Umbilical cord (tissue), 2 donors: ENCODE results near the gene TICAM2. TPM values are rescaled to one million over a fixed set of nuclear protein-coding genes. Genes with fewer than 3 reads are reported as not detected.
"Not testable (repeated sequence)": the region's sequence is repeated elsewhere in the genome, so short reads cannot be mapped to it uniquely, and the experiment has no call there.

Experiments used
- DNase-seq: peaks from one replicate; pipeline ENCODE4 v3.0.0-alpha.2; 2015; ENCODE audit warnings: low spot score
- total RNA-seq: library from RNA; depleted of rRNA; stranded (reverse); fragments of >200 nt; gene quantifications from one replicate; pipeline ENCODE4 v1.2.3, GENCODE V29; 2014; ENCODE audit warnings: low replicate concordance; ENCODE audit not compliant: insufficient read depth

TICAM2 gene
- 3.1 TPM for total RNA-seq

DNA sequence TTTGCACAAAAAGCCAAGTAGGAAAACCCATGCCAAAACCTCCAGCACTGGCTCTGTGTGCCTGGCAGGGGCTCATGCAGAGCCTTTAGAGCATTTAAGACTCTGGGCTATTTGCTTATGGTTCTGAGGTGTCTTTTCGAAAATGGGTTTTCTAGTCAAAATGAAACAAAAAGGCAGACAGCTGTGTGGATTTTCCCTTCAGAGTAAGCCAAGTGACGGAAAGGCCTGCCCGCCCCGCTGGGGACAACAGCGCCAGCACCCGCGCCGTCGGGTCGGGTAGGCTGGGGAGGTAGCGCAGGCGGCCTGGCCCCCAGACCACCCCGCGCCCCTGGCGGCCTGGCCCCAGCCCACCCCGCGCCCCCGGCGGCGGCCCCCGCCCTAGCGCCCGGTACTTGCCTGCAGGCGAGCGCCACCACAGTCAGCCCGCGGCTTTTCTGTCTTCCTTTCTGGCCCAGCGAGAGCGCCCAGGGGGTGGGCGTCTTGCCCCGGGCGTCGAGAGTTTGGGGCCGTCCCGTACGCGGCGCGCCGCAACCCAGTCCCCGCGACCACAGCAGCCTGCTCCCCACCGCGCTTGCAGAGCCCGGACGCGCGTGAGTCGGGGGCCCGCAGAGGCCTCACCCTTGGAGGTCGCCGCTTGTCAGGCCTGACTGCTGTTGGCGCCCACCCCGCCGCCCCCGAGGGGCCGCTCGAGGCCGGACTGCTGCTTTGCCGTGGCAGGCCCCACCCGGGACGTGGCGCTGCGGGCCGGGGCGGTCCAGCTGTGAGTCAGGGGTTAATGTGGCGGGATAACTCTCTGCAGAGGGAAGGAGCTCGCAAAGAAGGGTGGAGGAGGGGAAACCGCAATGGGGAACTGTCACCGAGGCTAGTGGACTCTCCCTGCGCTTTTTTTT lies at the start of gene TICAM2:
Gene TICAM2, minus strand, starts transcription at position 779 of the 890 bp plus-strand sequence. CDS start 21,223 bp downstream, outside the sequence.
- DNase-seq = peak; percentile 80

GRCh38 chr5:115649541-115649940 lies 47.3 kb upstream of the TICAM2 start:
- DNase-seq = no peak

GRCh38 chr5:115648056-115648455 lies 45.8 kb upstream of the TICAM2 start:
- DNase-seq = no peak

- not testable (repeated sequence) for DNase-seq
These were observed 43.1 kb upstream of the TICAM2 start for GRCh38 chr5:115645386-115645785.

GRCh38 chr5:115644046-115644445 lies 41.8 kb upstream of the TICAM2 start:
- DNase-seq = no peak

DNA sequence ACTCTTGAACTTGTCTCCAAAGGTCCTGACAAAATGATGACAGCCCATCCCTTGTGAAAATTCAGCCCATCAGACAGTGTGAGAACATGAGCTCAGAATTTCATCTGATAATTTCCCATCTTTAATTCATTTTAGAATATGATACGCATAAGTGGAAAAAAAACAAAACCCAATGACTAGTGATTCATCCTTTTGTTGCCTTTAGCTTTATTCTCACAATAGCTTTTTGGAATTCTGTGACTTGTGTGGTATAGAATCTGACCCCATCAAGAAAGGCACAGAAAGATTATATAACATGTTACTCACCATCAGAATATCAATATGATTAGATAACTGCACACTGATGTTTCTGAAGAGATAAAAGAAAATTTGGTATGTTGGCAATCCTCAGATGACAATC lies 39.7 kb upstream of the TICAM2 start:
- DNase-seq = no peak

DNA sequence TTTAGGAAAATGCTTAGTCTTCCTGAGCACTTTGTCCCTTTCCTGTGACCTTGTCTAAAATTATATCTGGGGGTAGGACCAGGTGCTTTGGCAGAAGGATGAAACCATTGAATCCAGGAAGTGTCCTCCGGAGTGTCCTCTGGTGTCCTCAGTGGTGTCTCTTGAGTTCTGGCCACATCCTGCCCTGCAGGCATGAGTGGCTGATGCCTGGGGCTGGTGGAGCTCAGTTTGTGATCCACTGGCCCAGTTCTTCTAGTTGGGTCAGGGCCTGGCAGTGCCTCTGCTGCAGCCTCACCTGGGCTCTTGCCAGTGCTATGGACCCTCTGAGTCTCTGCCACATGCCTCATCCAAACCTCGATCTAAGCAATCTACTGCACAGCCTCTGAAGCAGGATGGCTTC lies 38.0 kb upstream of the TICAM2 start:
- DNase-seq = no peak

DNA sequence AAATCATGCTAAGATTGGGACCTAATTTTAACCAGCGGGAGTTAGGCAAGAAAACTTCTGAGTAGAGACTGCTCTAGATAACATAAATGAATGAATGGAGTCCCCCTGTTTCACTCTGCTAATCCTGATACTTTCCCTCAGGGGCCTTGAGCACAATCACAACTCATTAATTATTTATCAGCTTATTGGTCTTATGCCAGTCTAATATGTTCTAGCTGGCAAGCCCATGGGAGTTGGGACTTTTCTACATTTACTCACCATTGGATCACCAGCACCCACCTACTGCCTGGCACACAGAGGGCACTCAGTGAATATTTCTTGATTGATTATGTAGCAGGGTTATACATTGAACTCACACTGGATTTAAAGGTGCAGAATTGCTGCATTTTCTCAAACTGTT lies 37.1 kb upstream of the TICAM2 start:
- DNase-seq = no peak

DNA sequence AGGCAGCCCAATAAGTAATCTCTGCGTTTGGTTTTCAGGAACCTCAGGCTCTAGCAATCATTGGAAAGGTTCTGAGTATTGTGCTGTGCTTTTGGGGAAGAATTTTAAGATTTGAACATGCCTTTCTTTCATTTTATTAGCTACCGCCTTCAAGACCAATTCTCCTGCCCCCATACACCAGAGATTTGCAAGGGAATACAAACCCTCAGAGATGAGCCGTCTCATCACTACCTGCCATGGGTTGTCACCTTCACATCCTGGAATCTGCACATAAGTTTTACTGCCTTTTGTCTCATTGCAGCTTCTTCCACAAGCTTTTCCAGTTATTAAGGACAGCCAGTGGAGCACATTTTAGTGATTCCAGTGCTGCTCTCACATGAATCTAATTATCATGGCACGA lies 35.2 kb upstream of the TICAM2 start:
- no peak for DNase-seq

DNA sequence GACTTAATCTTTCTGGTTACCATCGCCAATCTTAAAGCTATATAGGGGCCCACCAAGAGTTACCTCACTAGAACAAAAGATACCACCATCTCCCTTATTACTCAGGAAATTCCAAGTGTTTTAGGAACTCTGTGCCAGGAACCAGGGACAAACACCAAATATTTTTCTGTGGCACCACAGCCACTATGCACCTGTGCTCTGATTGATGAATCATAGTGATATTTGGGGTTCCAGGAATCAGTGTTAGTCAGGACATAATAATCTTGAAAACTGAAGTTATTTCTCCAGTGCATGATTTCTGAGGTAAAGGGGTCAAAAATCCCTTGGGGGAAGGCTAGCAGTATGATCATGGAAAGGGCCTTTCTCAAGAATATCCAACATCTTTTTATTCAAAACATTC lies 33.7 kb upstream of the TICAM2 start:
- DNase-seq = no peak

DNA sequence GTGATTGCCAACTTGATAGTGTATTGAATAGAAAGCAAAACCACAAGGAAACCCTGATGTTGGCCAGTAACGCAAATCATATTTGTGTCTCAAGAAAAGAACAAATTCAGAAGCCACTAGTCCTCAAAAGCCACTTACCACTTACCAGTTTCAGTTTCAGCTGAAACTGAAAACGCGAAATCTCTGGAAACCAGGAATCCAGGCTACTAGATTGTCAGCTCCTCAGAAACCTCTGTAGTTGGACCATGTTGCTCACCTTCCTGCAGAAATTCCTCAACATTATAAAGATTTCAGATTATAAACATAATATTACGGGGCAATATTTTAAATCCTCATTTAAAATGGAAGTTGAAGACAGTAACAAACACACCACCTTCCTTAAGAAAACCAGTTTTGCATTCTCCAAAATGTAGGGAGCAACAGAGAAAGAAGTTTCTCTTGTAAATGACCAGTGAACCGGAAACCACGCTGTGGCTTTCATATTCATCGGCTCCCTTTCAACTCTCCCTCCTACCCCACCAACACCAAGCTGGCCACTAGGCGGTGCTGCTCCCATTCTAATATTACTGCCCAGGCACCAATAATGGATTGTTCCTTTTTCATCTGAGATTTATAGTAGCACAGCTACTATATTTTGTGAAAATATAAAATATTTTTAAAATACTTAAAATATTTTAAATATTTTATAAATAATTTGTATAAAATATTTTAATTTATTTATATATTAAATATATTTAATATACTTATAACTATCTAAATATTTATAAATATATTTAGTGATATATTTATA lies 32.3 kb upstream of the TICAM2 start:
- peak; percentile 88 for DNase-seq

- no peak for DNase-seq
These were observed 27.6 kb upstream of the TICAM2 start for GRCh38 chr5:115629903-115630302.

- DNase-seq = peak; percentile 27
These were observed 25.1 kb upstream of the TICAM2 start for GRCh38 chr5:115627295-115627865.

- DNase-seq = no peak
These were observed 24.2 kb upstream of the TICAM2 start for GRCh38 chr5:115626445-115626823.

DNA sequence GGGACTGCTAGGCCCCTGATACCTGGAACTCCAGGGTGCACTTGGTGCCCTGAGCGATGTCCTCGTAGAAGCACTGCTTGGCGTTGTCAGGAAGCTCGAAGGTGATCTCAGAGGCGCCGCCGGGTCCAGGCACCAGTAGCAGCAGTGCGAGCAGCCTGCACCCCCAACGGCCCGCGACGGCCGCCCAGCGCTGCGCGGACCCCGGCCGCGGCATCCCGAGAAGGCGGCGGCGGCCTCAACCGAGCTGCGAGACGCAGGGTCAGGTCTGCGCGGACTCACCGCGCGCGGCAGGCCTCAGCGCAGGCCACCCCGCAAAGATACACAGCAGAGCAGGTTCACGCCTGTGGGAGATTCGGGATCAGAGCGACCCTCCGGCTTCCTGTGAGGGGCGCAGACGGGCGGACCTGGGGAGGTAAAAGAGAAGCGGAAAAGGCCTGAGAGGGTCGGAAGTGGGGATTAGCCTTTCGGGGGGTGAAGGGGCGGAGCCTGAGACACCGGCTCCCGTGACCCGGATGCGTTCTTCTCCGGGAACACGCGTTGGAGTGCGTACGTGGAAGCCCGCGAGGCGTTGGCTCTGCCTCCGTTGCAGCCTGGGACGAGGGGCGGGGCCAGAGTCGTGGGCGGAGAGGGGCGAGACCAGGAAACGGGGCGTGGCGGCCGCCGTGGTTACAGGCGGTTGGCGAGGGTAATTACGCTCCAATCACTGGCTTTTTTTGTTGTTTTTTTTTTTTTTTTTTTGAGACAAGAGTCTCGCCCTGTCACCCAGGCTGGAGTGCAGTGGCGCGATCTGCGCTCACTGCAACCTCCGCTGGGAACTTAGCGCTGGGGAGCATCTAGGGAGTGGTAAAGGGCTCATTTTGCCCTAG lies 23.5 kb upstream of the TICAM2 start, which contains the start of gene TMED7:
Gene TMED7, minus strand, starts transcription at position 458 of the 866 bp plus-strand sequence. Its CDS starts 244 bp downstream, at position 214.
- DNase-seq = peak; percentile 99

- DNase-seq = no peak
These were observed 22.7 kb upstream of the TICAM2 start for GRCh38 chr5:115624994-115625393.

- no peak for DNase-seq
These were observed 21.4 kb upstream of the TICAM2 start for GRCh38 chr5:115623658-115624057.

GRCh38 chr5:115621365-115621900 lies 19.2 kb upstream of the TICAM2 start:
- no peak for DNase-seq

GRCh38 chr5:115616892-115617291 lies 14.6 kb upstream of the TICAM2 start:
- no peak for DNase-seq

GRCh38 chr5:115616472-115616871 lies 14.2 kb upstream of the TICAM2 start:
- no peak for DNase-seq

DNA sequence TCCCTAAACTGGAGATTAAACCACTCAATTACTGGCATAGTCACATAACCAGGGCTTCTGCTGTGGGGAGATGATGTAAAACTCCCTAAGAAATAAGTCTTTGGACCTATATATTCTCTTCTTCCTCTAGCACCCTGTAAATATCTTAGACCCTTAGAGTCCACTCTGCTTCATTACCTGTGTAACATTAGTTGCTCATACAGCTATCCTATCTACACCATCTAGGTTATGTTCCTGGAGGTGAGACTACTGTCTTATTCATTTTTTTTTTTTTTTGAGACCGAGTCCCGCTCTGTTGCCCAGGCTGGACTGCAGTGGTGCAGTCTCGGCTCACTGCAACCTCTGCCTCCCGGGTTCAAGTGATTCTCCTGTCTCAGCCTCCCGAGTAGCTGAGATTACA lies 9.6 kb upstream of the TICAM2 start:
- no peak for DNase-seq
